GM12874 (cell line): Measurements from ENCODE around the gene TMEM131L.

ENCODE experiments used
- TF ChIP-seq, protein P1 (sequence below): IDR thresholded peaks from 2 replicates; pipeline ENCODE4 v1.5.1; 2011; ENCODE audit warnings: low read depth, mild to moderate bottlenecking, control low read depth, low read length, moderate library complexity; ENCODE audit not compliant: insufficient read depth

Gene TMEM131L

DNA sequence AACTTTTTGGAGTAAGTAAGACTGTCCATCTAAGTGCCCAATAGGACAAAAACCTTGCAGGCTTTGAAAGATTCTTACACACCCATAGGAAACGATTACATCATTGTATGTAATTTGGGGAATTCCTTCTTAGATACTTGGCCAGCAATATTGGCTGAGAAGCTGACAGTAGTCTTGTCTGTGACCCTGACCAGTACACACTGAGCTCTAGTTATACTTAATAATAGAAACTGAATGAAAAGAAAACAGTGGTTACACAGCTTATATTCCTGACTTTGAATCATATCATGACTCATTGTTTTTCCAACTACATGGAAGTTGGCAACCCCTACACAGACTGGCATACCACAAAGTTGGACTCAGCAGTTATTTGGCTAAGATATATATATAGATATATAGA is 210.8 kb downstream of the TMEM131L start:
- TF ChIP-seq, protein P1, sequence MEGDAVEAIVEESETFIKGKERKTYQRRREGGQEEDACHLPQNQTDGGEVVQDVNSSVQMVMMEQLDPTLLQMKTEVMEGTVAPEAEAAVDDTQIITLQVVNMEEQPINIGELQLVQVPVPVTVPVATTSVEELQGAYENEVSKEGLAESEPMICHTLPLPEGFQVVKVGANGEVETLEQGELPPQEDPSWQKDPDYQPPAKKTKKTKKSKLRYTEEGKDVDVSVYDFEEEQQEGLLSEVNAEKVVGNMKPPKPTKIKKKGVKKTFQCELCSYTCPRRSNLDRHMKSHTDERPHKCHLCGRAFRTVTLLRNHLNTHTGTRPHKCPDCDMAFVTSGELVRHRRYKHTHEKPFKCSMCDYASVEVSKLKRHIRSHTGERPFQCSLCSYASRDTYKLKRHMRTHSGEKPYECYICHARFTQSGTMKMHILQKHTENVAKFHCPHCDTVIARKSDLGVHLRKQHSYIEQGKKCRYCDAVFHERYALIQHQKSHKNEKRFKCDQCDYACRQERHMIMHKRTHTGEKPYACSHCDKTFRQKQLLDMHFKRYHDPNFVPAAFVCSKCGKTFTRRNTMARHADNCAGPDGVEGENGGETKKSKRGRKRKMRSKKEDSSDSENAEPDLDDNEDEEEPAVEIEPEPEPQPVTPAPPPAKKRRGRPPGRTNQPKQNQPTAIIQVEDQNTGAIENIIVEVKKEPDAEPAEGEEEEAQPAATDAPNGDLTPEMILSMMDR, result no peak

DNA sequence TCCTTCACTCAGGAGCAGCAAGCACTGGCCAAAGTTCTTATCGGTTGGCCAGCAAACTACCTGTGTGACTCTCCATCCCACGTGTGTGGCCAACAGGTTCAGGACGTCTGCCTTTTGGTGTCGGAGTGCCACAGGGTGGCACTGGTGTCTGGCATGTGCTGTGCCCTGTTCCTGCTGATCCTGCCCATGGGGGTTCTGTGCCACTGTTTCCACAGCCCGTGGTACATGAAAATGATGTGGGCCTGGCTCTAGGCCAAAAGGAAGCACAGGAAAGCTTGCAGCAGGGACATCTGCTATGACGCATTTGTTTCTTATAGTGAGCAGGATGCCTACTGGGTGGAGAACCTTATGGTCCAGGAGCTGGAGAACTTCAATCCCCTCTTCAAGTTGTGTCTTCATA is 213.3 kb downstream of the TMEM131L start:
- TF ChIP-seq, protein P1, result no peak

DNA sequence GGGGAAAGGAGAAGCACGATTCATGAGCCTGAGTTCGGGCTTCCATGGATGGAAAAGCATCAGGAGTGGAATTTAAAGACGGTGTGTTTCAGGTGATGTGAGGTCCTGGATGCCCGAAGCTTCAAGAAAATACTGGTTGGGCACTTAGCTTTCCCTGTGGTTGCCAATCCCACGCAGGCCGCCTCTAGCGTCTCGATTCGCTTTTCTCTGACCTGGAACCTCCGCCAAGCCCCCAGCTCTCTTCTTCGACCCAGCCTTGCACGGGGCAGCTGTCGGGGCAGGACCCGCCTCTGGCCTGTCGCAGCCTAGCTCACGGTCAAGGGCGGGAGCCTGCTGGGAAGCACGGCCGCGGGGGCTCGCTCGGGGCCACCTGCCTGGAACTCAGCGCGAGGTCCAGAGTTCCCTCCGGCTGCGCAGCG is 217.6 kb downstream of the TMEM131L start:
- TF ChIP-seq, protein P1, result no peak

DNA sequence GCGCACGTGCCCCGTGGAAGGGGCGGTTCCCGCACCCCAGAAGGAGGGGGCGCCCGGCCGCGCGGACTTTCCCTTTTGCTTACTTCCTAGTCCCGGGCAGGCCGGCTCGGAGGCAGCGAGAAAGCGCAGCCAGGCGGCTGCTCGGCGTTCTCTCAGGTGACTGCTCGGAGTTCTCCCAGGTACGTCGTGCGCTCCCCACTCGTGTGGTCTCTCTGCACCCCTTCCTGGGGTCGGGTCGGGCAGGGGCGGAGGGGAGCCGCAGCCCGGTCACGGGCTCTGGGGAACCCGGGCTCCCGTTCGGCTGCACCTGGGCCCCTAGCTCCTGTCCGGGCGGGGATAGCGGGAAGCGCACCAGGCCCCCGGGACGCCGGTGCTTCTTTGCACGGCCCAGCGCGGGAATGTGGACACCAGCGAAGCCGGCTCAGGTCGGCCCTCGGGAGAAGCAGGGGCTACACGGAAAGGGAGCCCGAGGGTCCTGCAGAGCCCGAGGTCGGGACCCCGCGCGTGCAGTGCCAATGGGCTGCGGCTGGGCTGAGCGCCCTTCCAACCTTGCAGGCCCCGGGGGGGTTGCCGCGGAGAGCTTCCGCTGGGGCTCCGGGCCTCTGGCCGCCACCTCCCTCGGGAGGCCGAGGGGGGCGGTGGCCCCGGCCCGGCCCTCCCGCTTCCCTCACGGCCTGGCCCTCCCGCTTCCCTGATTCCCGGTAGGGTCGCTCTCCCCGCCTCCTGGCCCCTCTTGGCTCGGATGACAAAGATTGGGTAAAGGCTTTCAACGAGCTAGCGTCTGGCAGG is 218.2 kb downstream of the TMEM131L start, which contains the start of gene TLR2:
Gene TLR2 (plus strand): TSS at position 99 of the 789 bp plus-strand sequence. CDS start 18,628 bp downstream, outside the sequence.
- TF ChIP-seq, protein P1, result no peak

DNA sequence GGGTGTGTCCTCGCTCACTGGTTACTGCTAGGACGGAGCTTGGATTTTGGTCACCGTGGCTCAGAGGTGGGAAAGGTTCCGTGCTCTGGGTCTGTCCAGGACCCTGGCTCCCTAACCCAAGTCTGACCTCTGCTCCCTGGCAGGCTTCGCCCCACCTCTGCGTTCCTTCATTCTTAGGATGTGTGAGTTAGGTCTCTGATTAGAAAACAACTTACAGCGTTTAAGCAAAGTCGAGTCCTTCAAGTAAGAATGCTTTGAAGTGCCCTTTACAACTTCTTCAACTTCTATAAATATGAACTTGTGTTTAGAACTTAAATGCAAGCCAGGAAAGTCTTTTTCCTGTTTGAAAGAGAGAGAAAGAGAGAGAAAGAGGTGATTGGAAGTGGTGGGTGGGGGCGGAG is 218.8 kb downstream of the TMEM131L start:
- TF ChIP-seq, protein P1, result no peak
